Kidney (tissue), 14 donors: Measurements from ENCODE around the gene GPR137B. TPM values are rescaled to one million over a fixed set of nuclear protein-coding genes. Genes with fewer than 3 reads are reported as not detected.
A peak's percentile ranks its signal among the peaks of the same experiment; 100 is the strongest.

Source experiments
- DNase-seq, 5 donors: peaks; one replicate each; pipeline ENCODE4 v3.0.0-alpha.2; 2013 to 2020
- FAIRE-seq: peaks from 2 replicates; lab custom pipeline; 2012; peaks lifted over from hg19 to GRCh38; lab: Jason Lieb, UNC
- H3K27ac ChIP-seq, 2 donors: one replicate each; pipeline ENCODE4 v1.7.0; 2013; ENCODE audit warnings: low read depth in 2 of 2, low read length in 2 of 2, inconsistent platforms in 1 of 2
- H3K27me3 ChIP-seq: one replicate; pipeline ENCODE4 v1.7.1; 2013; ENCODE audit warnings: low read length, inconsistent platforms; ENCODE audit not compliant: control insufficient read depth, insufficient read depth
- H3K36me3 ChIP-seq, 3 donors: one replicate each; pipeline versions ENCODE4 v1.7.0 to v1.7.1; 2013; ENCODE audit warnings: low read length in 3 of 3, control low read depth in 1 of 3, inconsistent platforms in 1 of 3; ENCODE audit not compliant: insufficient read depth in 3 of 3, control insufficient read depth in 2 of 3
- H3K4me1 ChIP-seq, 3 donors: one replicate each; pipeline versions ENCODE4 v1.7.0 to v1.7.1; 2013; ENCODE audit warnings: low read length in 3 of 3, inconsistent platforms in 1 of 3, low read depth in 1 of 3; ENCODE audit not compliant: control insufficient read depth in 2 of 3, insufficient read depth in 2 of 3
- H3K4me3 ChIP-seq, 3 donors: one replicate each; pipeline versions ENCODE4 v1.7.0 to v1.8.1; 2013; ENCODE audit warnings: low read length in 3 of 3, control low read depth in 1 of 3, inconsistent platforms in 1 of 3
- H3K9ac ChIP-seq, 3 donors: one replicate each; pipeline versions ENCODE4 v1.7.0 to v1.7.1; 2013; ENCODE audit warnings: low read length in 3 of 3, control low read depth in 1 of 3, inconsistent platforms in 1 of 3
- H3K9me3 ChIP-seq, 3 donors: one replicate each; pipeline versions ENCODE4 v1.7.0 to v1.7.1; 2013; ENCODE audit warnings: low read length in 3 of 3, control low read depth in 1 of 3, inconsistent platforms in 1 of 3; ENCODE audit not compliant: control insufficient read depth in 2 of 3, insufficient read depth in 1 of 3
- intact Hi-C: fragments of 100-400 bp; cut with DNase I; formaldehyde crosslinking; loops from one replicate; pipeline ENCODE4 v1.11.1; 2022
- polyA plus RNA-seq: library from polyadenylated mRNA; stranded (reverse); fragments of 350-450 nt; fragmentation: Illumina TruSeq; extraction: RNeasy Lipid Tissue Mini Kit (QIAGEN cat#74804); gene quantifications from one replicate; pipeline ENCODE4 v1.2.3, GENCODE V29; 2014; ENCODE audit warnings: low read depth, low replicate concordance; ENCODE audit not compliant: insufficient read depth
- total RNA-seq: library from RNA; stranded (reverse); fragmentation: NEBNext Ultra II Directional; extraction: Animal tissue kit (Norgen Biotek cat#: 25700); gene quantifications from one replicate; pipeline ENCODE4 v1.2.1, GENCODE V29; 2021
- TF ChIP-seq, protein P1 (sequence below): IDR thresholded peaks from 3 replicates; pipeline ENCODE4 v1.5.1; 2012; ENCODE audit warnings: mild to moderate bottlenecking, moderate library complexity, borderline replicate concordance; ENCODE audit not compliant: insufficient read depth; ENCODE audit errors: extremely low read depth
- donor health status: control.
- donor health status: control.
- donor health status: control.
- donor health status: control.
- donor health status: control.
- donor health status: DM: yes; HTN: yes; CAD: no.
- donor health status: Normal renal cell carcinoma (clear cell type).

The GPR137B gene
- total and polyA plus RNA-seq, 2 donors from 2014 or later = 22.2 to 31.4 TPM

- intact Hi-C loops = no loop called here
- no peak for FAIRE-seq
- TF ChIP-seq, protein P1, sequence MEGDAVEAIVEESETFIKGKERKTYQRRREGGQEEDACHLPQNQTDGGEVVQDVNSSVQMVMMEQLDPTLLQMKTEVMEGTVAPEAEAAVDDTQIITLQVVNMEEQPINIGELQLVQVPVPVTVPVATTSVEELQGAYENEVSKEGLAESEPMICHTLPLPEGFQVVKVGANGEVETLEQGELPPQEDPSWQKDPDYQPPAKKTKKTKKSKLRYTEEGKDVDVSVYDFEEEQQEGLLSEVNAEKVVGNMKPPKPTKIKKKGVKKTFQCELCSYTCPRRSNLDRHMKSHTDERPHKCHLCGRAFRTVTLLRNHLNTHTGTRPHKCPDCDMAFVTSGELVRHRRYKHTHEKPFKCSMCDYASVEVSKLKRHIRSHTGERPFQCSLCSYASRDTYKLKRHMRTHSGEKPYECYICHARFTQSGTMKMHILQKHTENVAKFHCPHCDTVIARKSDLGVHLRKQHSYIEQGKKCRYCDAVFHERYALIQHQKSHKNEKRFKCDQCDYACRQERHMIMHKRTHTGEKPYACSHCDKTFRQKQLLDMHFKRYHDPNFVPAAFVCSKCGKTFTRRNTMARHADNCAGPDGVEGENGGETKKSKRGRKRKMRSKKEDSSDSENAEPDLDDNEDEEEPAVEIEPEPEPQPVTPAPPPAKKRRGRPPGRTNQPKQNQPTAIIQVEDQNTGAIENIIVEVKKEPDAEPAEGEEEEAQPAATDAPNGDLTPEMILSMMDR = no peak
These were observed 5.0 kb upstream of the GPR137B start for GRCh38 chr1:236137285-236137852.

DNA sequence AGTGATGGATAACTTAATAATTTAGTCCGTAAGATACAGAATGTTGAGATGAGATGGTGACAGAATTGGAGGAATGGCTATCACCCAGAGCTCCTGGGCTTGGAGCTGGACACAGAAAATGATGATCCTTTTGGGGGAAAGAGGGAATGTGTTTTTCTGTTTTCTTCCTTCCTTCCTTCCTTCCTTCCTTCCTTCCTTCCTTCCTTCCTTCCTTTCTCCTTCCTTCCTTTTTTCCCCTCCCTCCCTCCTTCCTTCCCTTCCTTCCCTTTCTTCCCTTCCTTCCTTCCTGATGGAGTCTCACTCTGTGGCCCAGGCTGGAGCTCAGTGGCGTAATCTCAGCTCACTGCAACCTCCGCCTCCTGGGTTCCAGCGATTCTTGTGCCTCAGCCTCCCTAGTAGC is 2.8 kb upstream of the GPR137B start:
- no peak for FAIRE-seq
- Histone ChIP-seq H3K36me3 (no peaks in the 10 kb centered on the region), H3K9me3 (no peaks in the 10 kb centered on the region), H3K27me3 (peaks cover 4% of the 10 kb centered on the region), H3K4me1 (peaks cover 0 to 6% (median 0%) of the 10 kb centered on the region in 3 donors), H3K9ac (no peak overlapping the region), H3K27ac (no peak overlapping the region), H3K4me3 (no peak overlapping the region)
- intact Hi-C loops = no loop called here
- TF ChIP-seq, protein P1 = no peak
- DNase-seq = no peak

More at GRCh38 chr1:236137285-236137852, 5.0 kb upstream of the GPR137B start:
- Histone ChIP-seq H3K9me3 (no peaks in the 10 kb centered on the region), H3K4me1 (peaks cover 0 to 5% (median 0%) of the 10 kb centered on the region in 3 donors), H3K4me3 (no peak overlapping the region), H3K9ac (no peak overlapping the region), H3K27me3 (peaks cover 4% of the 10 kb centered on the region), H3K36me3 (no peaks in the 10 kb centered on the region), H3K27ac (no peak overlapping the region)
- no peak for DNase-seq

DNA sequence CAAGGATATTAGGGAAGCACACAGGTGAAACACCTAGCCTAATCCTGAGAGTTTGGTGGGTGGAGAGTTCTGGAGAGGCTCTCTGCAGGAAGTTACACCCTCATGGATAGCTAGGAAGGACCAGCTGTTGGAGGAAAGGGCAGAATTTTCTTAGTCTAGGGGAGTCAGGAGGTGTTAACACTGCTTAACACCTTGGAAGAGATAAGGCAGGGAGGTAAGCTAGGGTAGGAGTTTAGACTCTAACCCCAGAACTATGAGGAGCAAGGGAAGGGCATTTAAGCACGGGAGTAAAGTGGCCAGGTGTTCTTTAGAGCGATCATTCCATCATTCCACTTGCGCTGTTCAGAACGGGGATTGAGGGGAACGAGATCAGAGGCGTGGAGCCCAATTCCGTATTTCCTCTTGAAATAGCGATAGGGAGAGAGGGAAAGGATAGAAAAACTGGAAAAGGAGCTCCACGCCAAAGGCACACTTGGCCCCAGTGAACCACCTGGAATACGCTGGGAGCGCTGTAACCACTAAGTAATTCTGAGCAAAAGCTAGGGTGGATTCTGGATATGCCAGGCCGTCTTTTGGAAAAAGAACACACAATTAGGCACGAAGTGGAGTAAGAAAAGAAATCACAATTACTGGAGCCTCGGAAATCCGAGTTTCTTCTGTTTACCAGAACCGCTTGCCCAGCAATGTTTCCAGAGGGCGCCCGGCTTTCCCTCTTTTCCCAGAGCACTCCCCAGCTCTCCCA is 1.5 kb upstream of the GPR137B start:
- TF ChIP-seq, protein P1 = no peak
- H3K9ac ChIP-seq = peak overlapping the region in 1 of 3 donors; percentile 40

More for the DNA sequence above, 1.5 kb upstream of the GPR137B start:
- H3K36me3 ChIP-seq = no peaks in the 10 kb centered on the region
- FAIRE-seq = no peak
- H3K27ac ChIP-seq = peak overlapping the region in 1 of 2 donors; percentile 22
- no peak for DNase-seq
- peaks cover 0 to 9% (median 0%) of the 10 kb centered on the region in 3 donors for H3K4me1 ChIP-seq
- H3K4me3 ChIP-seq = peak overlapping the region; percentile 3 to 66 (median 6)
- H3K27me3 ChIP-seq = peaks cover 4% of the 10 kb centered on the region
- intact Hi-C loops = no loop called here
- no peaks in the 10 kb centered on the region for H3K9me3 ChIP-seq
